HEK293 (cell line): ENCODE results near the gene TSEN2.

Experiments used
- GLIS1 ChIP-seq: fragments of 450-650 bp; formaldehyde crosslinking; IDR thresholded peaks from 2 replicates; pipeline ENCODE4 v1.5.1; 2016; ENCODE audit warnings: missing biosample characterization, missing genetic modification characterization
- GLIS2 ChIP-seq: fragments of 450-650 bp; formaldehyde crosslinking; IDR thresholded peaks from 2 replicates; pipeline ENCODE4 v1.5.1; 2016; ENCODE audit warnings: missing biosample characterization, missing genetic modification characterization
- HIC1 ChIP-seq: fragments of 450-650 bp; formaldehyde crosslinking; IDR thresholded peaks from 2 replicates; pipeline ENCODE4 v1.5.1; 2016; ENCODE audit warnings: missing biosample characterization, missing genetic modification characterization
- OVOL3 ChIP-seq: fragments of 450-650 bp; formaldehyde crosslinking; IDR thresholded peaks from 2 replicates; pipeline ENCODE4 v1.5.1; 2016; ENCODE audit warnings: missing biosample characterization, missing genetic modification characterization
- SP2 ChIP-seq: fragments of 450-650 bp; formaldehyde crosslinking; IDR thresholded peaks from 2 replicates; pipeline ENCODE4 v1.5.1; 2016; ENCODE audit warnings: missing biosample characterization, missing genetic modification characterization
- ZBTB1 ChIP-seq: fragments of 450-650 bp; formaldehyde crosslinking; IDR thresholded peaks from 2 replicates; pipeline ENCODE4 v1.5.1; 2016; ENCODE audit warnings: missing biosample characterization, missing genetic modification characterization
- ZBTB20 ChIP-seq: fragments of 450-650 bp; formaldehyde crosslinking; IDR thresholded peaks from 2 replicates; pipeline ENCODE4 v1.5.1; 2016; ENCODE audit warnings: missing biosample characterization, missing genetic modification characterization
- ZBTB48 ChIP-seq: fragments of 450-650 bp; formaldehyde crosslinking; IDR thresholded peaks from 2 replicates; pipeline ENCODE4 v1.5.1; 2016; ENCODE audit warnings: missing biosample characterization, missing genetic modification characterization
- ZBTB8A ChIP-seq: fragments of 450-650 bp; formaldehyde crosslinking; IDR thresholded peaks from 2 replicates; pipeline ENCODE4 v1.5.1; 2016; ENCODE audit warnings: missing biosample characterization, missing genetic modification characterization
- ZNF174 ChIP-seq: fragments of 450-650 bp; formaldehyde crosslinking; IDR thresholded peaks from 2 replicates; pipeline ENCODE4 v1.5.0; 2017; ENCODE audit warnings: missing biosample characterization, mild to moderate bottlenecking, missing genetic modification characterization
- ZNF24 ChIP-seq: fragments of 450-650 bp; formaldehyde crosslinking; IDR thresholded peaks from 2 replicates; pipeline ENCODE4 v1.5.1; 2016; ENCODE audit warnings: missing biosample characterization, missing genetic modification characterization
- ZNF335 ChIP-seq: fragments of 450-650 bp; formaldehyde crosslinking; conservative IDR thresholded peaks from 2 replicates; pipeline ENCODE4 v1.5.1; 2016; ENCODE audit warnings: missing biosample characterization, missing genetic modification characterization
- ZNF398 ChIP-seq: fragments of 450-650 bp; formaldehyde crosslinking; IDR thresholded peaks from 2 replicates; pipeline ENCODE4 v1.5.1; 2017; ENCODE audit warnings: missing biosample characterization, missing genetic modification characterization
- ZNF488 ChIP-seq: fragments of 450-650 bp; formaldehyde crosslinking; IDR thresholded peaks from 2 replicates; pipeline ENCODE4 v1.5.1; 2016; ENCODE audit warnings: missing biosample characterization, missing genetic modification characterization
- ZNF610 ChIP-seq: fragments of 450-650 bp; formaldehyde crosslinking; IDR thresholded peaks from 2 replicates; pipeline ENCODE4 v1.5.1; 2016; ENCODE audit warnings: missing biosample characterization, missing genetic modification characterization, borderline replicate concordance
- ZNF843 ChIP-seq: fragments of 450-650 bp; formaldehyde crosslinking; IDR thresholded peaks from 2 replicates; pipeline ENCODE4 v1.5.1; 2016; ENCODE audit warnings: missing biosample characterization, missing genetic modification characterization
- TF ChIP-seq, protein P1 (sequence below): fragments of 450-650 bp; formaldehyde crosslinking; IDR thresholded peaks from 2 replicates; pipeline ENCODE4 v1.5.1; 2016; ENCODE audit warnings: missing biosample characterization, missing genetic modification characterization, borderline replicate concordance
- TF ChIP-seq, protein P2 (sequence below): fragments of 450-650 bp; formaldehyde crosslinking; conservative IDR thresholded peaks from 2 replicates; pipeline ENCODE4 v1.5.1; 2016; ENCODE audit warnings: low read depth, missing biosample characterization, missing genetic modification characterization
- TF ChIP-seq, protein P3 (sequence below): fragments of 450-650 bp; formaldehyde crosslinking; IDR thresholded peaks from 2 replicates; pipeline ENCODE4 v1.5.1; 2016; ENCODE audit warnings: missing biosample characterization, missing genetic modification characterization
- TF ChIP-seq, protein P4 (sequence below): fragments of 450-650 bp; formaldehyde crosslinking; IDR thresholded peaks from 2 replicates; pipeline ENCODE4 v1.5.1; 2016; ENCODE audit warnings: missing biosample characterization, missing genetic modification characterization

TSEN2 gene

GRCh38 chr3:12444582-12445471, 39.5 kb upstream of the TSEN2 start (continued):
- TF ChIP-seq, protein P1, sequence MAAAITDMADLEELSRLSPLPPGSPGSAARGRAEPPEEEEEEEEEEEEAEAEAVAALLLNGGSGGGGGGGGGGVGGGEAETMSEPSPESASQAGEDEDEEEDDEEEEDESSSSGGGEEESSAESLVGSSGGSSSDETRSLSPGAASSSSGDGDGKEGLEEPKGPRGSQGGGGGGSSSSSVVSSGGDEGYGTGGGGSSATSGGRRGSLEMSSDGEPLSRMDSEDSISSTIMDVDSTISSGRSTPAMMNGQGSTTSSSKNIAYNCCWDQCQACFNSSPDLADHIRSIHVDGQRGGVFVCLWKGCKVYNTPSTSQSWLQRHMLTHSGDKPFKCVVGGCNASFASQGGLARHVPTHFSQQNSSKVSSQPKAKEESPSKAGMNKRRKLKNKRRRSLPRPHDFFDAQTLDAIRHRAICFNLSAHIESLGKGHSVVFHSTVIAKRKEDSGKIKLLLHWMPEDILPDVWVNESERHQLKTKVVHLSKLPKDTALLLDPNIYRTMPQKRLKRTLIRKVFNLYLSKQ: no peak
- no peak for TF ChIP-seq ZBTB1 (tag by site-specific recombination)
- peak; percentile 62 for TF ChIP-seq ZBTB8A (tag by site-specific recombination)
- peak; percentile 26; the same call in 1 of the 2 replicates for TF ChIP-seq ZNF335 (tag by site-specific recombination)
- TF ChIP-seq HIC1: no peak
- TF ChIP-seq, protein P2, sequence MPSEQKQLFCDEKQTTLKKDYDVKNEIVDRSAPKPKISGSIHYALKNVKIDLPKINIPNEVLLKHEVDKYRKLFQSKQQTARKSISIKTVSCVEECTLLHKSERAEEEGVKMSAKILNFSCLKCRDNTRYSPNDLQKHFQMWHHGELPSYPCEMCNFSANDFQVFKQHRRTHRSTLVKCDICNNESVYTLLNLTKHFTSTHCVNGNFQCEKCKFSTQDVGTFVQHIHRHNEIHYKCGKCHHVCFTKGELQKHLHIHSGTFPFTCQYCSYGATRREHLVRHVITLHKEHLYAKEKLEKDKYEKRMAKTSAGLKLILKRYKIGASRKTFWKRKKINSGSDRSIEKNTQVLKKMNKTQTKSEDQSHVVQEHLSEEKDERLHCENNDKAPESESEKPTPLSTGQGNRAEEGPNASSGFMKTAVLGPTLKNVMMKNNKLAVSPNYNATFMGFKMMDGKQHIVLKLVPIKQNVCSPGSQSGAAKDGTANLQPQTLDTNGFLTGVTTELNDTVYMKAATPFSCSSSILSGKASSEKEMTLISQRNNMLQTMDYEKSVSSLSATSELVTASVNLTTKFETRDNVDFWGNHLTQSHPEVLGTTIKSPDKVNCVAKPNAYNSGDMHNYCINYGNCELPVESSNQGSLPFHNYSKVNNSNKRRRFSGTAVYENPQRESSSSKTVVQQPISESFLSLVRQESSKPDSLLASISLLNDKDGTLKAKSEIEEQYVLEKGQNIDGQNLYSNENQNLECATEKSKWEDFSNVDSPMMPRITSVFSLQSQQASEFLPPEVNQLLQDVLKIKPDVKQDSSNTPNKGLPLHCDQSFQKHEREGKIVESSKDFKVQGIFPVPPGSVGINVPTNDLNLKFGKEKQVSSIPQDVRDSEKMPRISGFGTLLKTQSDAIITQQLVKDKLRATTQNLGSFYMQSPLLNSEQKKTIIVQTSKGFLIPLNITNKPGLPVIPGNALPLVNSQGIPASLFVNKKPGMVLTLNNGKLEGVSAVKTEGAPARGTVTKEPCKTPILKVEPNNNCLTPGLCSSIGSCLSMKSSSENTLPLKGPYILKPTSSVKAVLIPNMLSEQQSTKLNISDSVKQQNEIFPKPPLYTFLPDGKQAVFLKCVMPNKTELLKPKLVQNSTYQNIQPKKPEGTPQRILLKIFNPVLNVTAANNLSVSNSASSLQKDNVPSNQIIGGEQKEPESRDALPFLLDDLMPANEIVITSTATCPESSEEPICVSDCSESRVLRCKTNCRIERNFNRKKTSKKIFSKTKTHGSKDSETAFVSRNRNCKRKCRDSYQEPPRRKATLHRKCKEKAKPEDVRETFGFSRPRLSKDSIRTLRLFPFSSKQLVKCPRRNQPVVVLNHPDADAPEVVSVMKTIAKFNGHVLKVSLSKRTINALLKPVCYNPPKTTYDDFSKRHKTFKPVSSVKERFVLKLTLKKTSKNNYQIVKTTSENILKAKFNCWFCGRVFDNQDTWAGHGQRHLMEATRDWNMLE: no peak
- 0 out of 2 replicates have a peak, but pooled peaks have one; percentile 15 for TF ChIP-seq ZBTB48 (tag by site-specific recombination)
- TF ChIP-seq, protein P3, sequence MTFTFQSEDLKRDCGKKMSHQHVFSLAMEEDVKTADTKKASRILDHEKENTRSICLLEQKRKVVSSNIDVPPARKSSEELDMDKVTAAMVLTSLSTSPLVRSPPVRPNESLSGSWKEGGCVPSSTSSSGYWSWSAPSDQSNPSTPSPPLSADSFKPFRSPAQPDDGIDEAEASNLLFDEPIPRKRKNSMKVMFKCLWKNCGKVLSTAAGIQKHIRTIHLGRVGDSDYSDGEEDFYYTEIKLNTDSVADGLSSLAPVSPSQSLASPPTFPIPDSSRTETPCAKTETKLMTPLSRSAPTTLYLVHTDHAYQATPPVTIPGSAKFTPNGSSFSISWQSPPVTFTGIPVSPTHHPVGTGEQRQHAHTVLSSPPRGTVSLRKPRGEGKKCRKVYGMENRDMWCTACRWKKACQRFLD (tag by site-specific recombination): no peak
- TF ChIP-seq ZNF174 (tag by site-specific recombination): no peak
- no peak for TF ChIP-seq ZNF24 (tag by site-specific recombination)
- TF ChIP-seq ZNF610 (tag by site-specific recombination): no peak
- TF ChIP-seq GLIS1 (tag by site-specific recombination): peak; percentile 93
- TF ChIP-seq GLIS2 (tag by site-specific recombination): peak; percentile 48
- no peak for TF ChIP-seq ZNF488 (tag by site-specific recombination)
- no peak for TF ChIP-seq ZNF398
- TF ChIP-seq OVOL3 (tag by site-specific recombination): no peak
- TF ChIP-seq ZBTB20 (tag by site-specific recombination): peak; percentile 83
- no peak for TF ChIP-seq ZNF843 (tag by site-specific recombination)
- TF ChIP-seq, protein P4, sequence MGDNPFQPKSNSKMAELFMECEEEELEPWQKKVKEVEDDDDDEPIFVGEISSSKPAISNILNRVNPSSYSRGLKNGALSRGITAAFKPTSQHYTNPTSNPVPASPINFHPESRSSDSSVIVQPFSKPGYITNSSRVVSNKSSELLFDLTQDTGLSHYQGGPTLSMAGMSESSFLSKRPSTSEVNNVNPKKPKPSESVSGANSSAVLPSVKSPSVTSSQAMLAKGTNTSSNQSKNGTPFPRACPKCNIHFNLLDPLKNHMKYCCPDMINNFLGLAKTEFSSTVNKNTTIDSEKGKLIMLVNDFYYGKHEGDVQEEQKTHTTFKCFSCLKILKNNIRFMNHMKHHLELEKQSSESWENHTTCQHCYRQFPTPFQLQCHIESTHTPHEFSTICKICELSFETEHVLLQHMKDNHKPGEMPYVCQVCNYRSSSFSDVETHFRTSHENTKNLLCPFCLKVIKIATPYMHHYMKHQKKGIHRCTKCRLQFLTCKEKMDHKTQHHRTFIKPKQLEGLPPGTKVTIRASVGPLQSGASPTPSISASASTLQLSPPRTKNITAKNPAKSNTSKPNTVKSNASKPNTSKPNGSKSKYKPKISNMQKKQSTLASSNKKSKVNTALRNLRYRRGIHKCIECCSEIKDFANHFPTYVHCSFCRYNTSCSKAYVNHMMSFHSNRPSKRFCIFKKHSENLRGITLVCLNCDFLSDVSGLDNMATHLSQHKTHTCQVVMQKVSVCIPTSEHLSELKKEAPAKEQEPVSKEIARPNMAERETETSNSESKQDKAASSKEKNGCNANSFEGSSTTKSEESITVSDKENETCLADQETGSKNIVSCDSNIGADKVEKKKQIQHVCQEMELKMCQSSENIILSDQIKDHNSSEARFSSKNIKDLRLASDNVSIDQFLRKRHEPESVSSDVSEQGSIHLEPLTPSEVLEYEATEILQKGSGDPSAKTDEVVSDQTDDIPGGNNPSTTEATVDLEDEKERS: no peak
- peak; percentile 31; the same call in 1 of the 2 replicates for TF ChIP-seq SP2 (tag by site-specific recombination)
